GM19239 (cell line): ENCODE measurements around the gene MYDGF.
"Not testable (repeated sequence)": the region's sequence is repeated elsewhere in the genome, so short reads cannot be mapped to it uniquely, and the experiment has no call there.

Experiments
- DNase-seq: peaks from one replicate; pipeline ENCODE4 v3.0.0; 2011; ENCODE audit warnings: low spot score; ENCODE audit not compliant: insufficient read length
- FAIRE-seq: peaks from 2 replicates; lab custom pipeline; 2011; peaks lifted over from hg19 to GRCh38; lab: Jason Lieb, UNC

MYDGF gene

GRCh38 chr19:4669723-4670480 is at the start of gene MYDGF:
Gene MYDGF (minus strand): TSS chr19:4670342. CDS start chr19:4670334, 8 bp downstream.
- peak; percentile 78 for FAIRE-seq
- peak; percentile 99 for DNase-seq

GRCh38 chr19:4719499-4719866 is 49.3 kb upstream of the MYDGF start:
- no peak for FAIRE-seq
- DNase-seq: no peak

DNA sequence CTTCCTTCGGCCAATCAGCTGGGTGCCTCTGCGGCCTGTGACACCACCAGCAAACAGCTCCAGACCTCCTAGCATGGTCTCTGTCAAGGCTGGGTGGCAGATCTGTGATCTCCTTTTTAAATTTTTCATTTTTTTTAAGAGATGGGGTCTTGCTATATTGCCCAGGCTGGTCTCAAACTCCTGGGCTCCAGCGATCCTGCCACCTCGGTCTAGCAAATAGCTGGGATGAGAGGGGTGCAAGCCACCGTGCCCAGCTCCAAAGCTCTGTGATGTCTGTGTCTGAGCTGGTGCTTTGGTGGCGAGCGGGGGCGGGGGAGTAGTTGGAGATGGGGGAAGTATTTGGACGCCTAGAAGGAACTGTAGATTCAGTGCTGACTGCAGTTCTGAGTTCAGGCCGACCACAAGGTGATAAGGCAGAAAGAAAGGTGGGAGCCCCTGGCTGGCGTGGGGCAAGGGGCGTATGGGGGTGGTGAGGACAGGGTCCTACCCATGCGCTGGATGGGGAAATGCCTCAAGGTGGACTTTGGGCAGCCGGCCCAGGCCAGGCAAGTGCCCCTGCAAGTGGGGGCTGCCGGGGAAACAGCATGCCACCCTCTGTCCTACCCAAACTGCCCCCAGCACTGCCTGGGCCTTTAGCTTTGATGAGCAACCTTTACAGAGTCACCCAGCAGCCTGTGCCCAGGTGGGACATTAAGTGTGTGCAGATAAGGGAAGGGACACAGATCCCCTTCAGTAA is 48.0 kb upstream of the MYDGF start:
- DNase-seq (no peak), FAIRE-seq (no peak)

GRCh38 chr19:4717191-4717965 is 47.2 kb upstream of the MYDGF start:
- no peak for DNase-seq
- FAIRE-seq: no peak

DNA sequence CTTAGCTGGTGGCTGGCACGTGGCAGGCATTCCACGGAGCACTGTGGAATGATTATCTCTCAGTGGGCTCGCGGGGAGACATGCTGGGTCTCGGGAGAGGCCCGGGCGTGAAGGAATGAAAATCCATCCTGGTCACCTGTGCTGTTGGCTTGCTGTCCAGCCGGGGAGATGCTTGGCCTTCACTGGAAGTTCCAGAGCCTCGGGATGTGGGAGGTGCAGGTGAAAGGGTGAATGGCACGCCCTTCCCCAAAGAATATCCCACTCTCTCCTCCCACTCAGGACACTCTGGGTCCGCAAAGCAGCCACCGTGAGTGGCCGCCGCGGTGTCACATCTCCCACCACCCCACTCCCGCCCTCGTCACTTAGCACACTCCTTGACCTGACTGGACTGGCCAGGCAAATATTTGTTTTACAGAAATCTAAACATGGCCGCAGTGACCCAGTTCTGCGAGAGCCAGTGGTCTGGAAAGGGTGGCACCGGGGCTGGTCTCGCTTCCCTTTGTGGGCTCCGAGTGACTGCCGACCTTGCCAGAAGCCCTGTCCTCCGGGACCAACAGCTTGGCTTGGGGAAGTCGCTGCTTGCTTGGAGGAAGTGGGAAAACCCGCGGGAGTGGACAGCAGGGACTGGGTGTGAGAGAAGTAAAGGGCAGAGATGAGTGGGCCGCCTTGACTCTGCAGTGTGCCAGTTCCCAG is 45.5 kb upstream of the MYDGF start:
- FAIRE-seq (no peak), DNase-seq (no peak)

DNA sequence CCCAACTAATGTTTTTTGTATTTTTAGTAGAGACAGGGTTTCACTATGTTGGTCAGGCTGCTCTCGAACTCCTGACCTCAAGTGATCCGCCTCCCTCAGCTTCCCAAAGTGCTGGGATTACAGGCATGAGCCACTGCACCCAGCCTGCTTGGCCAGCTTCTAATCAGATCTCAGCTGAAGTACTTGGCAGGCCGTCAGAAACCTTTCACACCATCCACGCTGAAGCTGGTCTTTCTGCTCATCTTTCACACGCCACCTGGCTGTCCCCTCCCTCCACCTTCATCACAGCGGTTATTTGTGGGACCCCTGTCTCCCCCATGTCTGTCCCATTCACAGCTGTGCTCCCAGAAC is 45.0 kb upstream of the MYDGF start:
- not testable (repeated sequence) for DNase-seq, FAIRE-seq

- no peak for FAIRE-seq
- no peak for DNase-seq
Observed at GRCh38 chr19:4714016-4714415, 43.9 kb upstream of the MYDGF start.

GRCh38 chr19:4713384-4713951 is 43.3 kb upstream of the MYDGF start:
- DNase-seq: no peak
- FAIRE-seq: no peak

GRCh38 chr19:4712771-4713170 is 42.6 kb upstream of the MYDGF start:
- DNase-seq (no peak), FAIRE-seq (no peak)

DNA sequence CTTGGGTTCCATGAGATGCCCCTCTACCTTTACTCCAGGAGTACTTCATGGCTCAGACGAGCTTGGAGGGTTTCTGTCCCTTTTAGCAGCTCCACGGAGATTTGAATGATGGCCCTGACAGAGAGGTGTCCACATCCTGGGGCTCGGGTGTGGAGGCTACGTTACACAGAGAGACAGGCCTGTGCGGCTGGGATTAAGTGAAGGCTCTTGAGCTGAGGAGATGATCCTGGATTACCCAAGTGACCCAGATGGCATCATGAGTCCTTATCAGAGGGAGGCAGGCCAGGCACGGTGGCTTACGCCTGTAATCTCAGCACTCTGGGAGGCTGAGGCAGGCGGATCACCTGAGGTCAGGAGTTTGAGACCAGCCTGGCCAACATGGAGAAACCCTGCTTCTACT is 41.1 kb upstream of the MYDGF start:
- FAIRE-seq: no peak
- no peak for DNase-seq

DNA sequence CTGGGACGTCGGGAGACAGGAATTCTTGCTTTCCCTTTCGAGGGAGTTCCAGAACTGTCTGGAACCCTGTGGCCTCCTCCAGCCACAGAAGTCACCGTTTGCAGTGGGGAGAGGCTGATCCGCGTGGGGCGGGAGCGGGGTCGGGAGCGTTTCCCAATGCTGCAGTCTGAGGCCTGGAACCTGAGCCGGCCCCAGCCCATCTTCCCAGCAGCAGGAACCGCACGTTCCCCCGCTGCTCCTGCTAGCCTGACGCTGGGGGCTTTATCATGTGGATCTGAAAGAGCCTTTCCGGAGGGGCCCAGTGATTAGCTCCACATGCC is 40.1 kb upstream of the MYDGF start:
- FAIRE-seq (no peak), DNase-seq (no peak)

DNA sequence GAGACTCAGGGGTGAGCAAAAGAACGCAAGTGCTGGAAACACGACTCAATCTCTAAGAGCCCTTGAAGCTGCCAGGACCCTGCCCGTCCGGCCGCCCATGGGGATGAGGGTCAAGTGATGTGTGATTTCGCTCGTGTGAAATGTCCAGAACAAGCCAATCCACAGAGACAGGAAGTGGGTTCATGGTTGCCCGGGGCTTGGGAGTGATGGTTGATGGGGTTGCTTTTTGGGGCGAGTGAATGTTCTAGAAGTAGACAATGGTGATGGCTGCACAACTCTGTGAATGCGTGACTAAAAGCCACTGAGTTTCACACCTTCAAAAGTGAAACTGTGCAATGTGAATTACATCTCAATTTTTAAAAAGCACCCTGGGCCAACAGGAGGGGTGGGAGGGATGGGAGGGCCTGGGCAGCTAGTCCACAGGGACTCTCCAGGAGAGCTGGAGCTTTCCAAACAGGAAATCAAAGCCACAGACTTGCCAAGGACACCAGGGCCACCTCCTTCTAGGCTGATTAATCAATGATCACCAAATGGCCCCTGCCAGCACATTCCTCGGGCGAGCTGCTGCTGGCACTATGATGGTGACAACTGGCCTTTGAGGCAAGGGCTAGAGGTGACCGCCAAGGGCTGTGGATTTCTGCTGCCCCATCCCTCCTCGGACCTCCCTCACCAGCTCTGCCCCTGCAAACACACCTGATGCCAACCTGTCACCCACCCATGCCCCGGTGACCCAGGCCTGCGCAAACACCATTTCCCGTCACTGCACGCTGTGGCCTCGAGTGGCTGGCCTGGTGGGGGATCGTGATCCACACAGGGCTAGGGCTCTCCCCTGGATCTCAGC is 39.5 kb upstream of the MYDGF start:
- FAIRE-seq (no peak), DNase-seq (peak; percentile 47)

DNA sequence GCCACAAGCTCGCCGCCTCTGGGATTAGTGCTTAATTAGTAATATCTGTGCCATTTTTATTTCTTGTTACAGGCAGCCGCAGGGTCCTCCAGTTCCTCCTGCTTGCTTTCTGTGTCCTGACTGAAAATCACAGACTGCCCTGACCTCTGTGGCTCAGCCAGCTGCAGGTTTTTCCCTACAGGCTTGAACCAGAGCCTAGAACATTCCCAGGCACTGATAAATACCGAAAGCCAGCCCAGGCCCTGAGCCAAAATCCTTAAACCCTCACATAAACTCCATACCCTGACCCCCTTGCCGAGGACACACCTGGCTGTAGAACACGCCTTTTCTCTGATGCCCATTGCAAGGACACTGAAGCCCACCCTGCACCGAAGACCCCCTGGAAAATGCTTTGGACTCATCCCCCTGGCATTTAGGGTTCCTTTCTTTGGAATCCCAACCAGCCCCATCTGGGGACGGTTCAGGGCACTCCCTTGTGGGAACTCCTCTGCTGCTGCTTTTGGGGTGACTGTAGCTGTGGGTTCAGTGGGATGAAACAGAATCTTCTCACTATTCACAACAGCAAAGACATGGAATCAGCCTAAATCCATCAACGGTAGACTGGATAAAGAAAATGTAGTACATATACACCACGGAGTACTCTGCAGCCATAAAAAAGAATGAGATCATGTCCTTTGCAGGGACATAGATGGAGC is 38.0 kb upstream of the MYDGF start:
- FAIRE-seq: no peak
- DNase-seq: no peak

DNA sequence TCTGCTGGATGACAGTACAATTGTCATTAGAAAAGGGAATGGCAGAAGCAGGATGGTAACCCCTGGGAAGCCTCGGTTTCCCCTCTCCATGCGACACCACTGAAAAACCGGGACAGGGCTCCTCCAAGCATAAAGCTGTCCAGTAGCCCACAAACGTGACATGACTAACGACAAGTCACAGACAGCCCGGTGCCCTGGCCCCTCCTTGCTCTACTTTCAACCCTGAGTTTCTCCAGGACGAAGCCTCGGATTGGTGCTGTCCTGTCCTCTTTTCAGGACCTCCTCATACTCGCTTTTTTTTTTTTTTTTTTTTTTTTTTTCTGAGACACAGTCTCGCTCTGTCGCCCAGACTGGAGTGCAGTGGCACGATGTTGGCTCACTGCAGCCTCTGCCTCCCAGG is 37.2 kb upstream of the MYDGF start:
- FAIRE-seq: no peak
- no peak for DNase-seq

GRCh38 chr19:4705413-4706131 is 35.4 kb upstream of the MYDGF start:
- no peak for DNase-seq
- no peak for FAIRE-seq

DNA sequence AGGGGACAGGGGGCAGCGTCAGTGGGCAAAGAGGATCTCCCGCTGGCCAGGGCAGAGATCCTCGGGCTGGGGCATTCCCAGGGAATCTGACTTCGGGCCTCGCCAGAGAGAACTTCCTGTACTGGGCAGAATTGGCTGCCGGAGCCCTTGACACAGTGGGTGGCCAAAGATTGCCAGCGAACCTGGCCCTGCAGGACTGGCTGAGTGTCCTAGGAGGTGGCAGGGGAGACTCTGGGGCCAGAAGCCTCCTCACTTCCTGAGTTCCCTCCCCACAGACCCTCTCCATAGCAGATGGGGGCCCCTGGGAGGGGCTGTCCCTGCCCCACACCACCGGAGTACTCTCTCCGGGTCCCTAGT is 34.2 kb upstream of the MYDGF start:
- DNase-seq (no peak), FAIRE-seq (no peak)

DNA sequence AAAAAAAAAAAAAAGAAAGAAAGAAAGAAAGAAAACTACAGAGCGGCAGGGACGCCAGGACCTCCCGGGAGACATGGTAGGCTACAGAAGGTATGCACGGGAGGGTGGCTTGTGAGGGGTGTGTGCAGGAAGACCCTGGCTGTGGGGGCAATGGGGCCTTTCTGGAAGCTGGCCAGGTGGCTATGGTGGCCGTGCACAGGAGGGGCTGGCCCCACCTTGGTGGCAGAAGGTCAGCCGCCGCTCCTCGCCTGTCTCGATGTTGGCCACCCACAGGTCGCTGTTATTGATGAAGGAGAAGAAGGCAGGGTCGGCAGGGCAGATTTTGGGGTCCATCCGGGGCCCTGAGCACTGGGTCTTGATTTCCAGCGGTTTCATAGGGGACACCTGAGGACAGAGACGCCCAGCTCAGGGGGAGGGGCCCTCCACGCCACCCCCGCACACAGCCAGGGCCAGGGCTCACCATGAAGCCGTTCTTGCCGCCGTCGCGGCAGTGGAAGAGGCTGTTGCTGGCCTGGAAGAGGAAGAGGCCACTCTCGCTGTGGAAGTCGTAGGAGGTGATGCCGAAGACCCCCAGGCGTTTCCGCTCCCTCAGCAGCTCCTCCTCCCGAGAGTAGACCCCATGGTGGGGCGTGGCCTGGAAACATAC is 33.7 kb upstream of the MYDGF start:
- DNase-seq (no peak), FAIRE-seq (no peak)

DNA sequence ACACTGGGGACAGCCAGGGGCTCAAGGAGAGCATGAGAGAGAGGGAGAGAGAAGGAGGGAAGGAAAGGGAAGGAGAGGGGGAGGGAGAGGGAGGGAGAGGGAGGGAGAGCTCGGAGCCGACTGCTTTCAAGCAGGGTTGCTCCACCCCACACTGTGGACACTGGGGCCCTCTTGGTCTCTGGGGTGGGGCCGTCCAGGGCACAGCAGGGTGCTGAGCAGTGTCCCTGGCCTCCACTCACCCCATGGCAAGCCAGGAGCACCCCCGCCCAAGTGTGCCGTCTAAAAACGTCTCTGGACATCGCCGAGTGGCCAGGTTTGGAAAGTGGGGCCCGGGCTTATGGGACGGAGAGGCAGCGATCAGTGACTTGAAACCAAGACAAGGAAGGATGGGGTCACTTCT is 32.6 kb upstream of the MYDGF start:
- FAIRE-seq: no peak

More for the DNA sequence above, 32.6 kb upstream of the MYDGF start:
- DNase-seq: no peak
